ENCODE results near the gene GPX1.

GRCh38 chr3:49313896-49314688 lies 44.1 kb downstream of the GPX1 start:
- TF ChIP-seq FOXK2 (IDR thresholded peaks at IDR 0.05): no peak
- no peak for TF ChIP-seq PKNOX1 (IDR thresholded peaks at IDR 0.05)
- TF ChIP-seq FOXA1 (IDR thresholded peaks at IDR 0.05): no peak
- TF ChIP-seq SUZ12 (IDR thresholded peaks at IDR 0.05): no peak
- TF ChIP-seq BHLHE40 (IDR thresholded peaks at IDR 0.05; ENCODE audit: borderline replicate concordance): no peak
- TF ChIP-seq FOXM1 (IDR thresholded peaks at IDR 0.05; ENCODE audit: borderline replicate concordance): no peak
- no peak for TF ChIP-seq SP1 (IDR thresholded peaks at IDR 0.05)
